IPS-18a (cell line): ENCODE results near the gene NUTM2E.
"Not testable (repeated sequence)": the region's sequence is repeated elsewhere in the genome, so short reads cannot be mapped to it uniquely, and the experiment has no call there.

ENCODE experiments used
- H3K27ac ChIP-seq: one replicate; pipeline ENCODE4 v1.5.1; 2013; ENCODE audit warnings: low read length
- H3K27me3 ChIP-seq: one replicate; pipeline ENCODE4 v1.6.1; 2013; ENCODE audit warnings: mild to moderate bottlenecking, low read length; ENCODE audit not compliant: control insufficient read depth, insufficient read depth
- H3K36me3 ChIP-seq: one replicate; pipeline ENCODE4 v1.6.1; 2013; ENCODE audit warnings: low read depth, low read length; ENCODE audit not compliant: control insufficient read depth
- H3K4me1 ChIP-seq: one replicate; pipeline ENCODE4 v1.6.1; 2013; ENCODE audit warnings: low read depth, low read length; ENCODE audit not compliant: control insufficient read depth
- H3K4me3 ChIP-seq: one replicate; pipeline ENCODE4 v1.5.1; 2013; ENCODE audit warnings: low read length
- H3K9ac ChIP-seq: one replicate; pipeline ENCODE4 v1.6.1; 2013; ENCODE audit warnings: mild to moderate bottlenecking, low read length, moderate library complexity
- H3K9me3 ChIP-seq: one replicate; pipeline ENCODE4 v1.6.1; 2013; ENCODE audit warnings: low read depth, low read length; ENCODE audit not compliant: control insufficient read depth

Gene NUTM2E

GRCh38 chr10:79869439-79870097 lies 43.0 kb downstream of the NUTM2E start:
- H3K27ac ChIP-seq, H3K4me1 ChIP-seq, H3K9me3 ChIP-seq, H3K9ac ChIP-seq, H3K27me3 ChIP-seq, H3K36me3 ChIP-seq, H3K4me3 ChIP-seq: not testable (repeated sequence)

- not testable (repeated sequence) for H3K9me3 ChIP-seq, H3K4me3 ChIP-seq, H3K36me3 ChIP-seq, H3K9ac ChIP-seq, H3K4me1 ChIP-seq, H3K27ac ChIP-seq, H3K27me3 ChIP-seq
These were observed 45.2 kb downstream of the NUTM2E start for GRCh38 chr10:79871729-79872128.
